Osteocyte (in vitro differentiated cells): Measurements from ENCODE around the gene DGKG. TPM values are rescaled to one million over a fixed set of nuclear protein-coding genes. Genes with fewer than 3 reads are reported as not detected.

Experiments
- DNase-seq: peaks from one replicate; pipeline ENCODE4 v3.0.0; 2021; ENCODE audit warnings: mixed read lengths; ENCODE audit not compliant: unreplicated experiment; ENCODE audit errors: extremely low spot score
- H3K27ac Mint-ChIP-seq: one replicate; pipeline ENCODE4 v1.8.0; 2021; ENCODE audit warnings: mild to moderate bottlenecking, mixed read lengths; ENCODE audit not compliant: unreplicated experiment
- H3K27me3 Mint-ChIP-seq: one replicate; pipeline ENCODE4 v1.8.0; 2021; ENCODE audit warnings: mixed read lengths; ENCODE audit not compliant: unreplicated experiment
- H3K36me3 Mint-ChIP-seq: one replicate; pipeline ENCODE4 v1.8.0; 2021; ENCODE audit warnings: mixed read lengths; ENCODE audit not compliant: unreplicated experiment
- H3K4me1 Mint-ChIP-seq: one replicate; pipeline ENCODE4 v1.8.0; 2021; ENCODE audit warnings: mixed read lengths; ENCODE audit not compliant: unreplicated experiment
- H3K4me3 Mint-ChIP-seq: one replicate; pipeline ENCODE4 v1.8.0; 2021; ENCODE audit warnings: mild to moderate bottlenecking, moderate library complexity, mixed read lengths; ENCODE audit not compliant: unreplicated experiment
- H3K9me3 Mint-ChIP-seq: one replicate; pipeline ENCODE4 v1.8.0; 2021; ENCODE audit warnings: mixed read lengths; ENCODE audit not compliant: unreplicated experiment
- CTCF ChIP-seq: fragments of 200-600 bp; sonication (generic); IDR thresholded peaks from 2 replicates; pipeline ENCODE4 v1.5.0; 2021; ENCODE audit warnings: antibody characterized with exemption, mild to moderate bottlenecking, moderate library complexity
- total RNA-seq: library from RNA; stranded (reverse); gene quantifications from 2 replicates; pipeline ENCODE4 v1.2.1, GENCODE V29; 2021

Gene DGKG
- total RNA-seq, 1 donor from 2014 or later: not detected

GRCh38 chr3:186226482-186226881 lies 135.6 kb downstream of the DGKG start:
- H3K9me3 Mint-ChIP-seq: no peaks in the 10 kb centered on the region
- H3K4me3 Mint-ChIP-seq: no peak overlapping the region
- TF ChIP-seq CTCF: no peak
- no peaks in the 10 kb centered on the region for H3K36me3 Mint-ChIP-seq
- H3K27me3 Mint-ChIP-seq: peaks cover 57% of the 10 kb centered on the region
- H3K4me1 Mint-ChIP-seq: no peaks in the 10 kb centered on the region
- H3K27ac Mint-ChIP-seq: no peak overlapping the region
- no peak for DNase-seq

GRCh38 chr3:186225603-186226002 lies 136.4 kb downstream of the DGKG start:
- H3K4me3 Mint-ChIP-seq: no peak overlapping the region
- H3K27me3 Mint-ChIP-seq: peaks cover 55% of the 10 kb centered on the region
- TF ChIP-seq CTCF: no peak
- H3K27ac Mint-ChIP-seq: no peak overlapping the region
- H3K36me3 Mint-ChIP-seq: no peaks in the 10 kb centered on the region
- DNase-seq: no peak
- no peaks in the 10 kb centered on the region for H3K9me3 Mint-ChIP-seq
- no peaks in the 10 kb centered on the region for H3K4me1 Mint-ChIP-seq

- no peaks in the 10 kb centered on the region for H3K36me3 Mint-ChIP-seq
- H3K27me3 Mint-ChIP-seq: peaks cover 57% of the 10 kb centered on the region
- no peak overlapping the region for H3K27ac Mint-ChIP-seq
- no peaks in the 10 kb centered on the region for H3K4me1 Mint-ChIP-seq
- DNase-seq: no peak
- H3K4me3 Mint-ChIP-seq: no peak overlapping the region
- H3K9me3 Mint-ChIP-seq: no peaks in the 10 kb centered on the region
- no peak for TF ChIP-seq CTCF
Observed at GRCh38 chr3:186224041-186224610, 137.9 kb downstream of the DGKG start.

DNA sequence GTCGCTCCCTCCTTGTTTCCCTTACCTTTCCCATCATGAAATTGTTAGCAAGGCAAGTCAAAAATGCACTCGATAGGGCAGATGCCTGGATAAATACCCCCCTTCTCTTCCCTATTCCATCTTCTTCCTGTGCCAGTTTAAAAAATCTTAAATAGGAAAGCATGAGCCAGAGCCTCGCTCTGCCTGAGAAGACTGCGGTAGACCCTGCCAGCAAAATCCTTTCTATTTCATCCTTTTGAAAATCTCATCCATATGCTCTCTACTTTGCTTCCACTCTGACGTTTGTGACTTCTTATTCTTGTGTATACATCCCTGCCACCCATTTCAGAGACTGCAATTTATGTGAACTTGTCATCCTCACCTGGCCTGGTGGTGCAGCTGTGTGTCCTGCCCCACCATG lies 138.6 kb downstream of the DGKG start:
- peaks cover 53% of the 10 kb centered on the region for H3K27me3 Mint-ChIP-seq
- no peaks in the 10 kb centered on the region for H3K4me1 Mint-ChIP-seq
- TF ChIP-seq CTCF: no peak

DNA sequence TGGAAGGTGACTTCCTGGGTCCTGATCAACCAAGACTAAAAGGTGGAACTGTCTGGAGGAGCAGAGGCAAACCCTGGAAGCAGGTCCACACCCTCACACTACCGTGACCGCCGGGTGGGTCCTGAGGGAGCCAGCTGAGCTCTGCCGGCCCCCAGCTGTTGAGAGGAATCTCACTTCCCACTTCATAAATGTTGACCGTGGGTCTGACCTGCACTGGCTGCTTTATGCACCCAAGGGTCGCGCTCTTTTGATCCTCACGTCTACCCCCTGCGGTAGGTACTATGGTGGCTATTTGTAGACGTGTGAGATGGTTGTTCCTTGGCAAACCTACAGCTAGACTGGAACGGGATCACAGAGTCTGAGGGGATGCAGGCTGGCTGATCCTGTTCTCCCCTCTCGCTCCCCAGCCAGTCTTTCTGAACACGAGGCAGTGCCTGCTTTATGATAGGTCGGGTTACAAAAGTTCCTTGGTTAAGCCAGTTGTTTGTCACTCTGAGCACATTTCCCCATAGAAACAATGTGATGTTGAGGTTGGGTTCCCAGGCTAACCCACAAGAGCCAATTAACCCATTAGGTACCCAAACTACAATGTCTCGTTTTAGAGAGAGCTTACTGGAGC lies 140.2 kb downstream of the DGKG start:
- Mint-ChIP-seq H3K27me3 (peaks cover 43% of the 10 kb centered on the region), H3K4me1 (no peaks in the 10 kb centered on the region), H3K36me3 (no peaks in the 10 kb centered on the region), H3K9me3 (no peaks in the 10 kb centered on the region), H3K27ac (no peak overlapping the region), H3K4me3 (no peak overlapping the region)
- DNase-seq: no peak
- TF ChIP-seq CTCF: no peak

More for the DNA sequence above, 138.6 kb downstream of the DGKG start:
- Mint-ChIP-seq H3K27ac (no peak overlapping the region), H3K9me3 (no peaks in the 10 kb centered on the region), H3K4me3 (no peak overlapping the region), H3K36me3 (no peaks in the 10 kb centered on the region)
- no peak for DNase-seq
